SJSA1 (cell line): ENCODE data around the gene RBM44. TPM values are rescaled to one million over a fixed set of nuclear protein-coding genes. Genes with fewer than 3 reads are reported as not detected.
"Not testable (repeated sequence)": the region's sequence is repeated elsewhere in the genome, so short reads cannot be mapped to it uniquely, and the experiment has no call there.

Experiments
- DNase-seq, 2 experiments: peaks; one replicate each; pipeline ENCODE4 v3.0.0-alpha.2; 2015 to 2020; ENCODE audit warnings: low spot score in 2 of 2, low read depth in 1 of 2
- H3K27ac ChIP-seq: fragments of 250-450 bp; sonication (Bioruptor Pico); 2 replicates; pipeline ENCODE4 v1.5.1; 2020; ENCODE audit warnings: mild to moderate bottlenecking, moderate library complexity
- H3K27me3 ChIP-seq: fragments of 250-450 bp; sonication (Bioruptor Pico); replicated peaks from 2 replicates; pipeline ENCODE4 v1.5.1; 2020; ENCODE audit warnings: mild to moderate bottlenecking, moderate library complexity
- H3K36me3 ChIP-seq: fragments of 250-450 bp; sonication (Bioruptor Pico); 2 replicates; pipeline ENCODE4 v1.5.1; 2020; ENCODE audit warnings: mild to moderate bottlenecking
- H3K4me1 ChIP-seq: fragments of 250-450 bp; sonication (Bioruptor Pico); replicated peaks from 2 replicates; pipeline ENCODE4 v1.6.1; 2021; ENCODE audit warnings: mild to moderate bottlenecking
- H3K4me3 ChIP-seq: fragments of 250-450 bp; sonication (Bioruptor Pico); 2 replicates; pipeline ENCODE4 v1.5.1; 2020; ENCODE audit warnings: mild to moderate bottlenecking
- H3K9me3 ChIP-seq: fragments of 250-450 bp; sonication (Bioruptor Pico); replicated peaks from 2 replicates; pipeline ENCODE4 v1.5.1; 2020; ENCODE audit warnings: mild to moderate bottlenecking
- total RNA-seq: library from RNA; depleted of rRNA; stranded (reverse); fragments of >200 nt; shearing (Covaris generic); gene quantifications from 2 replicates; pipeline ENCODE4 v1.2.3, GENCODE V29; 2014

The RBM44 gene
- total RNA-seq, 1 experiment from 2014 or later = 0.08 TPM

DNA sequence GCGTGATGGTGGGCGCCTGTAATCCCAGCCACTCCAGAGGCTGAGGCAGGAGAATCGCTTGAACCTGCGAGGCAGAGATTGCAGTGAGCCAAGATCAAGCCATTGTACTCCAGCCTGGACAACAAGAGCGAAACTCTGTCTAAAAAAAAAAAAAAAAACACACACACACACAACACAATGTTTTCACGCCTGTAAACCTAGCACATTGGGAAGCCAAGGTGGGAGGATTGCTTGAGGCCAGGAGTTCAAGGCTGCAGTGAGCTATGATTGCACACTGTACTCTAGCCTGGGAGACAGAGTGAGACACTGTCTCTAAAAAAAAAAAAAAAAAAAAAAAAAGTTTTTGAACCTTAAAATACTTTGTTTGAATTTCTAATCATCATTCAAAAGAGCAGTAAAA lies 33.5 kb upstream of the RBM44 start:
- H3K4me3 ChIP-seq, DNase-seq, H3K27ac ChIP-seq, H3K9me3 ChIP-seq, H3K27me3 ChIP-seq: not testable (repeated sequence)
- Histone ChIP-seq H3K4me1 (peaks cover 13% of the 10 kb centered on the region), H3K36me3 (peaks cover 53% of the 10 kb centered on the region)

DNA sequence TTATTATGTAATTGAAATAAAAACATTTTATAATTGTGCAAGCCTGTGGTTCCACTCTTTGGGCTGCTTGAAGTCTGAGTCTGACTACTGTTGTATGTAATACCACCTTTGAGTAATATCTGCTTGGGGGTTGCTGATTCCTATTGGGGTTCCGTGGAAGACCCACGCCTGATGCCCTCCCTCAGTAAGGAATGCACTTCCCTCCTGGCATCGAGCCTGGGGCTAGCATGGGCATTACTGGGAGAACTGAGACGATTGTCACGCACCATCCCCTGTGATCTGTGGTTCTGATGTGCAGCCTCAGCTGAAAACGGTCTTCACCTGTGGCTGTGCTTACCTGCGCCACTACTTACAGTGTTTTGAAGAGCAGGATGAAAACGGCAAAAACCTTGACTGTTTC lies 32.7 kb upstream of the RBM44 start:
- H3K4me1 ChIP-seq = peaks cover 9% of the 10 kb centered on the region
- H3K9me3 ChIP-seq = no peaks in the 10 kb centered on the region
- peaks cover 52% of the 10 kb centered on the region for H3K36me3 ChIP-seq
- no peak overlapping the region for H3K27ac ChIP-seq
- DNase-seq = no peak
- no peak overlapping the region for H3K4me3 ChIP-seq
- H3K27me3 ChIP-seq = no peaks in the 10 kb centered on the region

DNA sequence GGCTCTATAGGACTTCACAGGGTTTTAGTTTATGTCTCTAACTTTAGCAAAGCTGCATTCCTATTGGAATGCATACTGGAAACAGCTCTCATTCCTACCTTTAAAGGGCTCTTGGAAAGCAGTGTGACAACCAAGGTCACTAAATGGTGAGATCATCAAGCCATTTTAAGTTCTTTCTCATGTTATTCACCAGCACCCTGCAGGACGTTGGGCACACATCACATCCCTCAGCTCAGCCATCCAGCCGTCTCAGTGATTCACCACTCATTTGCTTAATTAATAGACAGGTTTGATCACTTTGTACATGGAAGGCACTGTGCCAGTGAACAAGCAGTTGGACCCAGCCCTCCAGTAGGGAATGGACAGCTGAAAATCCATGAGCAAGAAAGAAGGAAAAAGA lies 32.2 kb upstream of the RBM44 start:
- Histone ChIP-seq H3K4me1 (peaks cover 9% of the 10 kb centered on the region), H3K9me3 (no peaks in the 10 kb centered on the region), H3K27me3 (no peaks in the 10 kb centered on the region), H3K4me3 (no peak overlapping the region), H3K36me3 (peaks cover 48% of the 10 kb centered on the region), H3K27ac (no peak overlapping the region)
- DNase-seq = no peak

DNA sequence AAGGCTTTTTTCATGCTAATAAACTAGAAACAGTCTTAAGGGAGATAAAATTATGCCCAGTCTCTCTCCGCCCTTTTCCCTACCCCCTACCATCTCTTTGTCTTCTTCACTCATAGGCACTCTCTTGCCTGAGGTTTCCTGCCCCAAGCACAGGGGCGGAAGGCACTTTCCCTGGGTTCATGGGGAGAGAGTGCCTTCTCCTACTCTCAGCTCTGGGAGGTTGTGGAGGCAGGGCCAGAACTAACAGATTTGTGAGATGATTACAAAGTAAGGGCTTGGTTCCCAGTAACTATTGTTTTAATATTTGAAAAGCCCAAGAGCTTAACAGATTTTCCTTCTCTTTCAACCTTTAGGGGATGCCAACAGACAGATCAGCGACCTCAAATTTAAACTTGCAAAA lies 26.1 kb upstream of the RBM44 start:
- H3K4me1 ChIP-seq = no peaks in the 10 kb centered on the region
- no peak for DNase-seq
- no peaks in the 10 kb centered on the region for H3K9me3 ChIP-seq
- no peak overlapping the region for H3K4me3 ChIP-seq
- H3K36me3 ChIP-seq = peaks cover 61% of the 10 kb centered on the region
- no peak overlapping the region for H3K27ac ChIP-seq
- no peaks in the 10 kb centered on the region for H3K27me3 ChIP-seq

DNA sequence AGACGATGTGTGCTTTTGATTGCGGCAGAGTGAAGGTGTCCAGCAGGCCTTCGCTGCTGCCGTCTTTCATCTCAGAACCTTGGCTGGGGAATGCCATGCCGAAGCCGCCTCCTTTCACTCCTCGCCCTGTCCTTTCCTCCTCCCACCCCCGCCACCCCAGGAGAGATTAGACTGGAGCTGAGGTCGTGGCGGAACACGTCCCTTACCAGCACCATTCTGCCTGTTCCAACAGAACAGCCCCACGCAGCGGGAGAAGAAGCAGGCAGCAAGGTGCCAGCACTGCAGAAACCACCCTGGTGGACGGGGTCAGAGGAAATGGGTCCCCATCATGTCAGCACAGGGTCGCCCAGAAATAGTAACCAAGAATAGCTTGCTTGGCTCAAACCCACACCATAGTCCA lies 24.8 kb upstream of the RBM44 start:
- Histone ChIP-seq H3K27me3 (no peaks in the 10 kb centered on the region), H3K4me1 (no peaks in the 10 kb centered on the region), H3K27ac (no peak overlapping the region), H3K36me3 (peaks cover 73% of the 10 kb centered on the region), H3K9me3 (no peaks in the 10 kb centered on the region), H3K4me3 (no peak overlapping the region)
- DNase-seq = no peak

DNA sequence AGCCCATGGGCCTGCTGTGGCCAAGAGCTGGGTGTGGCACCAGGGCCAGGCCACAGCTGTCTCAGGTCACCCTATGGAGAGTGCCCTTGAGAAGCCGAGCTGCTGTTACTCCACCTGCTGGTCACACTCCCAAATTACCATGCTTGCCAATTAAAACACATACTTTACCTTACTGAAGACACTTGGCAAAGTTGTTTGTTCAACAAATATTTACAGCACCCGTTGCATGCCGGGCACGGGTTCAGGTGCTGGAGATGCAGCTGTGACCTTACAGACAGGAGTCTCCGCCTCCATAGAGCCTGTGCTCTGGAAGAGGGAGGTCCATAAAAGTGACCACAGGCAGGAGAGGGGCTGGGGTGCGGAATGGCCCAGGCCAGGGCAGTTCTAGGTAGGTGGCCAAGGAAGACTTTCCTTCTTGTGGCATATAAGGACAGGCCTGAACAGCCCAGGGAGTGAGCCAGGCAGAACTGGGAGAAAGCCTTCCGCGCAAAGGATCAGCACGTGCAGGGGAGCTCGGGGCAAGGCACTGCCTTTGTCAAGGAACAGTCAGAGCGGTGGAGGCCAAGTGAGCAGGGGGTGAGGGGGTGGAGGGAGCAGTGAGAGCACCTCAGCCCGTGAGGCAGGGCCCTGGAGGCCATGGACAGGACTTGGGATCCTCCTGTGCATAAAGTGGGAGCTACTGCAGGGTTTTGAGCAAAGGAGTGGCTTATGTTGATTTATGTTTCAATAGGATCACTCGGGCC lies 23.6 kb upstream of the RBM44 start:
- Histone ChIP-seq H3K4me1 (no peaks in the 10 kb centered on the region), H3K9me3 (no peaks in the 10 kb centered on the region), H3K36me3 (peaks cover 64% of the 10 kb centered on the region), H3K27ac (no peak overlapping the region), H3K27me3 (no peaks in the 10 kb centered on the region), H3K4me3 (no peak overlapping the region)
- DNase-seq = peak; percentile 34 to 67

DNA sequence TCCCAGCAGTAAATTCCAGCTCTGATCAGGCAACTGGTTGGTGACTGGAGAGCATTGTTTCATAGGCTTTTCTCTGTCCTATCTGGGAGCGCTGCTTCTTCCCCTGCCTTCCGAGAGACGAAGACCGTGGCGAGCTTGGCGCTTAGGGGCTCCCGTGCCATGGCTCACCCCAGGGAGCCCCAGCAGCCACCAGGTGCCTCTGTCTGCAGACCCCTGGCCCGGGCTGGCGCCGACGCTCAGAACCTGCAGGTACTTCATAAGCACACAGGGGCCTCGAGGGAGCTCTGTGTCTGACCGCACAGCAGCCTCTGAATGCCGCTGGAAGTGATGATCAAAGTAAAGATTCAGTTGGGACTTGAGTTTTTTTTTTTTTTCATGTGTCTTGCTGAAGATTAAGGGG lies 19.1 kb upstream of the RBM44 start:
- no peaks in the 10 kb centered on the region for H3K4me1 ChIP-seq
- H3K27me3 ChIP-seq = no peaks in the 10 kb centered on the region
- H3K9me3 ChIP-seq = no peaks in the 10 kb centered on the region
- H3K27ac ChIP-seq = no peak overlapping the region
- no peak for DNase-seq
- H3K36me3 ChIP-seq = peaks cover 68% of the 10 kb centered on the region
- H3K4me3 ChIP-seq = no peak overlapping the region

DNA sequence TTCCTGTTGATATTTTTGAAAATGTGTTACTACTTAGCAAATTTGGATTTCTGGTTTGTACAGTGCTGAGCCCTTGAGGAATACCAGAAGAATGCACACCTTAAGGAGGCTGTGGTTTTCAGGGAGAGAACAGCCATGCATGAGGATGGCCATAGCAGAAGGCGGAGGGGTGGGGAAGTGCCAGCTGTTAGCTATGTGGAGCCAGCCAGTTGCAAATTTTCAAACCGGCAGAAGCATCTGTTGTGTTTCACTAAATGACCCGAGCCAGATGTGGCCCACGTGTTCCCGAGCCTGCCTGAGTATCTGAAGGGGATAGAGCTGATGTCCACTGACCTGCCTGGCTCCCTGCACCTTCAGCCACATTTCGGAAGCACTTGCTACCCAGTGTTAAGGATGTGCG lies 16.4 kb upstream of the RBM44 start:
- Histone ChIP-seq H3K27ac (no peak overlapping the region), H3K4me1 (no peaks in the 10 kb centered on the region), H3K4me3 (no peak overlapping the region), H3K36me3 (peaks cover 46% of the 10 kb centered on the region), H3K27me3 (no peaks in the 10 kb centered on the region), H3K9me3 (peaks cover 2% of the 10 kb centered on the region; the same call in 1 of the 2 replicates)
- no peak for DNase-seq

DNA sequence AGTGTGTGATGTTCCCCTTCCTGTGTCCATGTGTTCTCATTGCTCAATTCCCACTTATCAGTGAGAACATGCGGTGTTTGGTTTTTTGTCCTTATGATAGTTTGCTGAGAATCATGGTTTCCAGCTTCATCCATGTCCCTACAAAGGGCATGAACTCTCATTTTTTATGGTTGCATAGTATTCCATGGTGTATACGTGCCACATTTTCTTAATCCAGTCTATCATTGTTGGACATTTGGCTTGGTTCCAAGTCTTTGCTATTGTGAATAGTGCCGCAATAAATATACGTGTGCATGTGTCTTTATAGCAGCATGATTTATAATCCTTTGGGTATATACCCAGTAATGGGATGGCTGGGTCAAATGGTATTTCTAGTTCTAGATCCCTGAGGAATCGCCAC lies 14.9 kb upstream of the RBM44 start:
- not testable (repeated sequence) for H3K9me3 ChIP-seq, H3K4me1 ChIP-seq, H3K27me3 ChIP-seq, H3K27ac ChIP-seq, H3K4me3 ChIP-seq, DNase-seq
- peaks cover 33% of the 10 kb centered on the region for H3K36me3 ChIP-seq

DNA sequence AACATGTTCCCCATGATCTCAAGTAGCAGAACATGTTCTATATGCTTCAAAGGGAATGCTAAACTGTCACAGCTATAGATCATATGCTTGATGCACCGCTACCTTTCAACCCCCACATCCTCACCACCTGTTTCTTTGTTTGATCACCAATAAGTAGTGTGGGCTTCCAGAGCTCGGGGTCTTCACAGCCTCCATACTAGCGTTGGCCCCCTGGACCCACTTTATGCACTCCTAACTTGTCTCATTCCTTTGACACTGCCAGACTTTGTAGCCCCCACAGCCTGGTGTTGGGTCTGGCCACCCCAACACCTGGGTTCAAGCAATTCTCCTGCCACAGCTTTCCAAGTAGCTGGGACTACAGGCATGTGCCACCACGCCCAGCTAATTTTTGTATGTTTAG lies 11.6 kb upstream of the RBM44 start:
- H3K4me3 ChIP-seq = no peak overlapping the region
- H3K36me3 ChIP-seq = peaks cover 9% of the 10 kb centered on the region
- no peak for DNase-seq
- peaks cover 5% of the 10 kb centered on the region; the same call in 1 of the 2 replicates for H3K4me1 ChIP-seq
- H3K27ac ChIP-seq = no peak overlapping the region
- H3K27me3 ChIP-seq = no peaks in the 10 kb centered on the region
- peaks cover 2% of the 10 kb centered on the region; the same call in 1 of the 2 replicates for H3K9me3 ChIP-seq

DNA sequence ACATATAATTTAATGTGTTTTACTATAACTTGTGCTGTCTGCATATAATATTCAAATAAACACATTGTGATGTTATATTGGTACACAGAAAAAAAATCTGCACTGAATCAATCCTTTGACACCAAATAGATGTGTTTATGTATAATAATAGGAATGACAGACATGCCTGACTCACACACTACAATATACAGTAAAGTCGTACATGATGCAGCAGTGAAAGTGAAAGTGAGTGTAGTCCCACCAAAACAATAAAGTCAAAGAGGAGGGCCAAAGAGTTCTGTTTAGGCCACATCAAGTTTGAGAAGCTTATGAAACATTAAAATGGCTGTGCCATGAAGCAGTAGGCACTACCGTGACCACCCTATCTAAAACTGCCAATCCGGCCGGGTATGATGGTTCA lies 8.2 kb upstream of the RBM44 start:
- DNase-seq = peak in 1 of 2 experiments; percentile 37
- Histone ChIP-seq H3K4me1 (peaks cover 5% of the 10 kb centered on the region; the same call in 1 of the 2 replicates), H3K27me3 (no peaks in the 10 kb centered on the region), H3K9me3 (peaks cover 2% of the 10 kb centered on the region; the same call in 1 of the 2 replicates), H3K4me3 (no peak overlapping the region), H3K27ac (no peak overlapping the region), H3K36me3 (no peaks in the 10 kb centered on the region; the same call in 1 of the 2 replicates)

DNA sequence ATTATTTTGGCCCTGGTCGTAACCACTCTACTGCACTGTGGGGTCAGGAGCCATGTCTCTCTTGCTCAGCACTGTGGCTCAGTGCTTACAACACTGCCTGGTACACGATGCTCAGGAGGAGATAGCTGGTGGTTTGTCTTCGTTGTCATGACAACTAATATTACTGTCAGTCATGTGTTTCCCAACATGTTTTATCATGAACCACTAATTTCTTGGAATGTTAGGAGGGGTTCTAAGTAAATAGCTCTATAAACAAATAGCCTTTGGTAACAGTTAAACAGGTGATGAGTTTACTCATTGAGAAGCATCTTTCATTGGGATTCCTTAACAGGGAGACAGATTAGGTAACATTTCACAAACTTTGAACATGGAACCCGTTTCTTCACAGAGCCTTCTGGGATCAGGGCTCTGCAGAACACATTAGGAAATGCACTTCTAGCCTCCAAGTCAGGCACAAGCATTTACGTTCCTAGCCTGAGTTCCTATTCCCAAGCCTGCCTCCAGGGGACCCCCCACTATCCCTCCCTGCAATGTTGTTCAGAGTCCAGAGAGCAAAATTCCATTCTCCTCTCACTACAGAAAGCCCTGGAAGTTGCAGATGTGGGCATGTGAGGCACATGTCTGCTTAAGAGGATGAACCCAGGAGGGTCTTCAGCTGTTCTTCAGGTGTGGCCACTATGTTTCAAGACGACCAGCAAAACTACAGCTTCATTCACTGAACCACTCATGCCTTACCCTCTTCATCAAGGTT lies 6.4 kb upstream of the RBM44 start:
- no peak for DNase-seq
- Histone ChIP-seq H3K4me3 (no peak overlapping the region), H3K36me3 (no peaks in the 10 kb centered on the region), H3K4me1 (peaks cover 5% of the 10 kb centered on the region; the same call in 1 of the 2 replicates), H3K27ac (no peak overlapping the region), H3K9me3 (no peaks in the 10 kb centered on the region), H3K27me3 (no peaks in the 10 kb centered on the region)

DNA sequence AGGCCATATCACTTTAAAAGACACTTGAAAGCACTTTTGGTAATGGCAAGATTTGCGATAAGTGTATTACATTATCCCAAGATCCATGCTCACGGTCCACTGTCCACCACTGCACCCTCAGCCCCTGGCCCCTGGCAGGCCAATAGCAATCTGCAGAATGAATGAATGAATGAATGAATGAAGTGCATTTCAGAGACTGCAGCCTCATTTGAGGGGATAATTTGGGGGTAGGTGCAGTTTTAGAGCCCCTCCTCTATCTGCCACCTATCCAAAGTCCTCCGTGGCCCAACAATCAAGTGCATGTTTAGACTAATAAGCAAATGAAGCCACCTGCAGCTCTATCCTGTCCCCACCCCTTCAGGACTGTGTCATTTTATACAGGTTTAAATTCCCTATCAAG lies 1.3 kb upstream of the RBM44 start:
- Histone ChIP-seq H3K27ac (no peak overlapping the region), H3K36me3 (no peaks in the 10 kb centered on the region), H3K9me3 (no peaks in the 10 kb centered on the region), H3K4me1 (no peaks in the 10 kb centered on the region), H3K4me3 (no peak overlapping the region), H3K27me3 (no peaks in the 10 kb centered on the region)
- DNase-seq = no peak

DNA sequence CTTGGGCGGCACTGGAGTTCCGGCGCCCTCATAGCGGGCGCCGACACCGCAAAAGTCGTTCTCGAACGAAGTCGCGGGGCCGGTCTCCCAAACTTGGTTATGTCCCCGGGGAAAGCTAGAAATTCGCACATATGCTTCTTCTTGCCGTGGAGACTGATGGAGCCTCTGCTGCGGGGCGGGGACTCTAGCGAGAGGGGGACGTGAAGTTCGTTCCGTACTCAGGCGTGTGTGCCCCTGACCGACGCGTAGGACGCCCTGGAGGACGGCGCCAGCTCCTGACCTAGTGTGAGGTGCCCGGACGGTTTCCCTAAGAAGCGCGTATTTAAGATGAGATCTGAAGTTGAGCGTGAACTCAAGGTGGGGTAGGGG lies 465 bp downstream of the RBM44 start:
- Histone ChIP-seq H3K27ac (no peak overlapping the region), H3K4me3 (no peak overlapping the region), H3K36me3 (no peaks in the 10 kb centered on the region), H3K27me3 (no peaks in the 10 kb centered on the region), H3K9me3 (no peaks in the 10 kb centered on the region), H3K4me1 (no peaks in the 10 kb centered on the region)
- no peak for DNase-seq
